NCI-H2196 (cell line): Measurements from ENCODE around the gene COL13A1.
A peak's percentile ranks its signal among the peaks of the same experiment; 100 is the strongest.

ENCODE experiments used
- DNase-seq: peaks from one replicate; lab custom pipeline; 2025; ENCODE audit not compliant: unreplicated experiment; lab: John Stamatoyannopoulos, UW

The COL13A1 gene

GRCh38 chr10:69884686-69885085 lies 83.0 kb downstream of the COL13A1 start:
- no peak for DNase-seq

DNA sequence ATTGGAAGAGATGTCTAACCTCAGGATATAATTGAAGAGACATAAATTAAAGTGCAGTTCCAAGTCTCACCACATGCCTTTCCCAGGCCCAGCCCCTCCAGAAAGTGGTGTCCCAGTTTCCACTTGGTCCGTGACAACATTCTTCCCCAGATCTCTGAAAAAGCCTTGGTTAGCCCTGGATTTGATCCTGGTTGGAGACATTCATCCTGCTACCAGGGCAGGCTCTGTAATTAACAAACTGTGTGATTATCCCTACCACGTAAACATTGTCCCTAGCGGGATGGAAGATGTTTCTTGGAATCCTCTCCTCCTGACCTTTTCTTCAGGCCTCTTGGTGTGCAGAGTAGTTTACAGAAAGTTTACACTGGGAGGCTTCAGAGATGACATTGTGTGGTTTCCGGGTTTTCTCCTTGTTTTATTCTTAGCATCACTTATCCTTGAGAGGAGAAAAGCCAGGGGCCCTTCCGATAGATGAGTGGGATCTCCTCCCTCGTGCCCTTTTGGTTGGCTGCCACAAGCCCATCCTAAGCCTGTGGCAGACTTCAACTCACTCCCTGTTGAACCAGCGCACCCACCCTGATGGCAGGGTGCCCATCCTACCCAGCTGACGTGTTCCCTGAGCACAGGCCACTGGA lies 83.8 kb downstream of the COL13A1 start:
- DNase-seq = no peak

GRCh38 chr10:69888882-69889584 lies 87.3 kb downstream of the COL13A1 start:
- DNase-seq = no peak

DNA sequence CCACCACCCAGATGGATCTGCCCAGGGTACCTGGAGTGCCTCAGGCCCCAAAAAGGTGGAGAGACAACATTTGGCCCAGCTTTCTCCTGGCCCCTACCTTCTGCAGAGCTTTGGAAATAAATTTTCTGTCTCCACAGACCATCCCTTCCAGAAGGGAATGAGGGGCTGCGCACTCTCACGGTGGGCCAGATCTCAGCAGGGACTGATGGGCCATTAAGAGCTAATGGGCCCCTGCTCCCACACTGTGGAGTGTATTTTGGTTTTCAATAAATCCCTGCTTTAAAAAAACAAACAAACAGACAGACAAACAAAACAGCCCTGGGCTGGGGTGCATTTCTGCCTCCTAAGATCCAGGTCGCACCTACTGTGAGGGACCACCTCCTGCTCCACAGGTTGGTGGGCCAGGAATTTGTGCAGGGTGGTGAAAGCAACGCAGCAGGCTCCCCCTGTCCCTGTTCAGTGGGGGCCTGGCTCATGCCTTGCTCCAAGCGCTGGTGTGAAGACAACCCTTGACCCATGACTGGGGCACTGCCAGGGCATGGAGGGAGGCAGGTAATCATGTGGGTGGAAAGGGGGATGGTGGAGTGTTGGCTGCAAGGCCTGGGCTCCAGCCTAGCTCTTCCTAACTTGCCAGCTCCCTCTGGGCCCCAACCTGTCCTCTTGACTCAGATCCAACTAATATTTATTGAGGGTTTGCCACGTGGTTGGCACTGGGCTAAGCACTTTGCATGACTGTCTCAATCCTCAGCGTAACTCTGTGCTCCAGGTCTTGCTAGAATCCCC lies 88.5 kb downstream of the COL13A1 start:
- DNase-seq = no peak

- no peak for DNase-seq
Observed at GRCh38 chr10:69891057-69891617, 89.4 kb downstream of the COL13A1 start.

GRCh38 chr10:69892406-69892805 lies 90.7 kb downstream of the COL13A1 start:
- DNase-seq = no peak

- no peak for DNase-seq
Observed at GRCh38 chr10:69892816-69893215, 91.1 kb downstream of the COL13A1 start.

- no peak for DNase-seq
Observed at GRCh38 chr10:69893271-69893900, 91.7 kb downstream of the COL13A1 start.

GRCh38 chr10:69894156-69894555 lies 92.5 kb downstream of the COL13A1 start:
- no peak for DNase-seq

DNA sequence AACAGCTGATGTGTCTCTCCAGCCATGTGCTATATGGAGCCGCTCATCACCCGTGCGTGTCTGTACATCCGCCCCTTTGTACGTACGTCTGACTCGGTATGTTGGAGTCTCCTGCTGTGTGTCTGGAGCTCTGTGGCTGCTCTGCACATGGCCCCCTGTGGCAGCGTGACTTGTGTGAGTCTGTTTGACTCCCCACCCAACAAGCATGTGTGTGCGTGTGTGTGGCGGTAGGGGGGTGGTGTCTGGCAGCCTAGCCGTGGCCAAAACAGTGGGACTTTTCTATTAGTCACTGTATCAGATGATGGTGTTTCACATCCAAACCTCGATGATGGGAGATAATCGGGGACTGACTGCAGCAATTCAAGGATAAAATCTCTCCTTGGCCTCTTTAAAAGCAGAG lies 94.1 kb downstream of the COL13A1 start:
- DNase-seq = no peak

GRCh38 chr10:69896606-69897231 lies 95.0 kb downstream of the COL13A1 start:
- no peak for DNase-seq

DNA sequence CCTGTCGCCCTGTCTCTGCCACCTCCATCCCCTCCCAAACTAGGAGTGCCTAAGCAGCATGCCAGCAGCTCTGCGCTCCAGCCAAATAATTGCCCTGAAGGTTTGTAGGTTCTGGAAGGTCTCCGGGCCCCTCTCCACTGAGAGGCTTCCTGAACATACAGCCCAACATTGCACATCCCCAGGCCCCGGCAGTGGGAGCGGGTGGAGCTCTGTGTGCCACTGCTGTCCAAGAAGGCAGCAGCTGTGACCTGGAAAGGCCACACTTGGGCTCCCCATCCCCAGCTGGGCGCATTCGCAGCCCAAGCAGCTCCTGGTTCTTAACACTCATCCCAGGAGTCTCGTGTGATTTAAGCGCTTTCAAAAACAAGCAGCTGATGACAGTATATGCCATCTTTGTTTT lies 95.7 kb downstream of the COL13A1 start:
- no peak for DNase-seq

DNA sequence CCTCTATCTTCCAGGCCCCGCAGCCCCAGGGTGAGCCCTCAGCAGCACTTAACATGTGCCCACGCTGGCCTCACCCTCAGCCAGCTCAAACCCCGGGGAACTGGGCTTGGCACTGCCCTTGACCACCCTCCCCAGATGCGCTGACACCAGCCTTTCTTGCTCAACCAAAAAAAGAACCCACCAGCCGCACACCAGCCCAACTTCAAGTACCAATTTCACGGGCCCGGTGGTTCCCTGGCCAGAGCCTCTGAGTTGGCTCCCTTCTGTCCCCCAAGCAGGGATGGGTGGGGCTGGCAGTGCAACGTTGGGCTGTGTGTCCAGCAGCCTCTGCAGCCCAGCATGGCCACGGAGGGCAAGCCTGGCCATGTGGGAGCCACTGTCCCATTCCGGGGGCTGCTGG lies 96.3 kb downstream of the COL13A1 start:
- no peak for DNase-seq

DNA sequence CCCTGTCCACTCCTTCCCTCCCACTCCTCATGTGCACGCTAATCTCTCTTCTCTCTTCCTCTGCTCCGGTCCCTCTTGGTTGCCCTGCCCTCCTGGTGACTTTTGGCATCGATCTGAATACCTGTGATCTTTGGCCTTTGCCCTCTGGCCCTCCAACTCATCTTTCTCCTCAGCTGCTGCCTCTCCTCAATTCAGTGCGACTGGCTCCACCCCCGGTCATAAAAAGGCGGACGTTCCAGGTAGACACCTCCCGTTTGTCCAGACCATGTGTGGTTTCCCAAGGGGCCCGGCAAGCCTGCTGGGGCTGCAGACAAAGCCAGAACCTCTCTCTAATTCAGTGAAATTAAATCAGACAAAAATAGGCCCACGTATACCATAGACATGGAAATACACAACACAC lies 96.8 kb downstream of the COL13A1 start:
- no peak for DNase-seq

GRCh38 chr10:69898941-69899340 lies 97.2 kb downstream of the COL13A1 start:
- no peak for DNase-seq

- no peak for DNase-seq
Observed at GRCh38 chr10:69899727-69900595, 98.3 kb downstream of the COL13A1 start.

GRCh38 chr10:69901022-69901421 lies 99.3 kb downstream of the COL13A1 start:
- no peak for DNase-seq

DNA sequence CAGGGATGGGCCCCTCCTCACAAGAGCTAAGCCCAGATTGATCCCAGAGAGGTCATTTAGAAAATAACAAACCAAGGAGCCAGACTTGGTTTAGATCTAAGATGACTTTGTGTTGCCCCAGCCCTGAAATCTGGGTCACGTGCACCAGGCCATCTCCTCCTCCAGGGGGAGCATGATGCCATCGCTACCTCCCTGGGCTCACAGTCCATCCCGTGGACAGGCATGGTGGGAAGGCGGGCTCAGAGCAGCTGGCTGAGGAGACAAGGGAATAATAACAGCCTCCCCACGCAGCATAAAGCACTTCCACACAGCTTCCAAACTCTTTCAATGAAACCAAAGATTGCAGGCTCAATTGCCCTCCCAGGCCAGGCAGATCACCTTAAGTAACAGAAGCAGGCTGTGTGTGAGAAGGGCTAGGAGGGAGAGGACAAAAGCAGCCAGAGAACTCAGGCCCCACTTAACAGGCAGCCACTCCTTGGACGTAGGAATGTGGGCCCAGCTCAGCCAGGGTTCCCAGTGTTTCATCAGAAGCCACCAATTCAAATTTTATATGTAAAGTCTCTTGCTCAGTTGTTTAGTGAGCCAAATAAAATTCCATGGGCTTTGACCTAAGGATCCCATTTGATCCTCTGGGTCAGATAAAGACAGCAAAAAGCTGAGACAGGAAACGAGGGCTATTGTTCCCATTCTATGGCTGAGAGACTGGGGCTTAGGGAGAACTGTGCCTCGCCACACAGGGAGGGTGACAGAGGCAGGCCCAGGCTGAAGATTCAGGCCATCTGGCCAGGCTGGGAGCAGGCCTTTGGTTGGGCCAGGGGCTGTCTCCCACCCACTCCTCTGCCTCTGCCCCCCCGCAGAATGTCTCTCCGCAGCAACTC lies 100.2 kb downstream of the COL13A1 start:
- DNase-seq = peak; percentile 20
